GM19239 (cell line): ENCODE data around the gene BLNK.
A peak's percentile ranks its signal among the peaks of the same experiment; 100 is the strongest.
"Not testable (repeated sequence)": the region's sequence is repeated elsewhere in the genome, so short reads cannot be mapped to it uniquely, and the experiment has no call there.

ENCODE experiments used
- DNase-seq: peaks from one replicate; pipeline ENCODE4 v3.0.0; 2011; ENCODE audit warnings: low spot score; ENCODE audit not compliant: insufficient read length
- FAIRE-seq: peaks from 2 replicates; lab custom pipeline; 2011; peaks lifted over from hg19 to GRCh38; lab: Jason Lieb, UNC

BLNK gene

DNA sequence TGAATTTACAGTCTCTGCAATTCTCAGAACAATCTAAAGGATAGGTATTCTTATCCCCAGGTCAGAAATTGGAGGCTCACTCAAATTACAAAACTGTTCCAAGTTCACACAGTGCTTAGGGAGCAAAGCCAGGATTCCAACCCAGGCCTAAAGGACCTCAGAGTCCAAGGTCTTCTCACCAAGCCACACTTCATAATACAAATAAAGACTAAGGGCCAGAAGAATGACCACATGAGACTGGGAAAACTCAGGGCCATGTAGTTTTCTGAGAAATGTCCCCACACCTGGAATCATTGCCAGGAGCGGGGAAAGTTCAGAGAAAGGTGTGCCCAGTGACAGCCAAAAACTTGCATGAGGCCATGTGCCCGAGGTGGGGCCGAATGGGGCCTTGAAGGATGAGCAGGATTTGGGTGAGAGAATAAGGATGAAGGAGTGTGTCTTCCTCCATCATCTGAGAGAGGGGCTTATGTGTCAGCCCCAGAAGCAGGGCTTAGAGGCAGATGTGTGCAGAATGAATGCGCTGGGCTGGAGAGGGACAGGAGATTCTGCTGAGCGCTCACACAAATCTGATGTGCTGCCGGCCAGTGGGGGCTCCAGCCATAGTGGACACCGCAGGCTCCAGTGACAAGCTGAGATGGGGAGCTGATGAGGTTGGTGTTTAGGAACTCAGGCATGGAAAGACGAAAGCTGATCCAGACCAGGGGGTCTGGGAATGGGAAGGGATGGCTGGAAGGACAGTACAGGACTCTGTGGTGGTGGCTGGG is 35.9 kb downstream of the BLNK start:
- DNase-seq (no peak), FAIRE-seq (no peak)

DNA sequence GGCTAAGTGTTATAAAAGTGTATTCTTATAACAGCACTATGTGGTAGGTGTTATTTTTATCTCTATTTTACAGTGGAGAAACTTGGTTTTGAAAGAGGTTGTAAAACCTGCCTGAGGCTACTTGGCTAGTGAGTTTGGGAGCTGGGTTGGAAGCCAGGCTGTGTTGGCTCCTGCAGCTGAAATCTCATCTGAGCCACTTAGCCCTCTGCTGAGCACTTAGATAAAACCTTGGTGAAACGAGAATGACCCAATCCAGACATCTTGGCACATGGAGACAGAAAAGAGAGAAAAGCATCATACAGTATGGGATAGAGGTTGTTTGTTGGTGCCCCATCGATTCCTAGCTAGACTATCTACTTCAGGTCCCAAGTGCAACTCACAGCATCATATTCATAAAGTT is 37.4 kb downstream of the BLNK start:
- no peak for DNase-seq
- no peak for FAIRE-seq

DNA sequence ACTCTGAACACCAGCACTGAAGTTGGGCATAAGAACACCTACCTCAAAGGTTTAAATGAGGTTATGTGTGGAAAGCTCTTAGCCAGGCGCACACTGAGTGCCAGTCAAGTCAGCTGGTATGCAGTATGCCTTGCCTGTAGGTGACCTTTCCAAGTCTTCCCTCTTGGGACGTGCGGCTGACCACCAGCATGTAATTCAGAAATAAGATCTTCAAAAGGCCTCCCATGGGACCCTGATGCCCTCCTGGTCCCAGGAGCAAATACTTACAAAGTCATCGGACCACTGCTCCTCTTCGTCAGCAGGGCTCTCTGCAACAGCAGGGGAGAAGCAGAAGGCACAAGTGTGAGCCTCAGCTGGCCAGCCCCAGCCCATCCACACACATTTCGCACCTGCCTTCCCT is 40.8 kb downstream of the BLNK start:
- FAIRE-seq (peak; percentile 57), DNase-seq (no peak)

DNA sequence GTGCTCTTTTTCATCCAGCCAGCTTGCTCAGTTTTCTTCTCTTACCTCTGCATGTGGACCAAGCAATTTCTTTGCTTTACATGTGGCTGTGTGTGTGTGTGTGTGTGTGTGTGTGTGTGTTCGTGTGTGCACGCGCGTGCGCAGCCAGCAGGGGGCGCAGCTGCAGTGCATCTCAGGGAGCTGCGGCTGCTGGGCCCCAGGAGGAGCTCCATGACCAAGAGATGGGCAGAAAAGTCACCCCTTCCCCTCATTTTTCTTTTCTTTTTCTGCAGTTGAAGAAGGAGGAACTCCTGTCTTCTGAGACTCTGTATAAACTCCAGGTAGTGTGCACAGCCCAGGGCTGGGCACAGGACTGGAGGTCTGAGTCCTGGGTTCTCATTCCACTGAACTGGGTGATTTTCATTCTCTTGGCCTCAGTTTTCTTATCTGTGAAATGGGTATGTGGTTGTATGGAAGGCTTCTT is 41.8 kb downstream of the BLNK start:
- DNase-seq (peak; percentile 56), FAIRE-seq (peak; percentile 85)

DNA sequence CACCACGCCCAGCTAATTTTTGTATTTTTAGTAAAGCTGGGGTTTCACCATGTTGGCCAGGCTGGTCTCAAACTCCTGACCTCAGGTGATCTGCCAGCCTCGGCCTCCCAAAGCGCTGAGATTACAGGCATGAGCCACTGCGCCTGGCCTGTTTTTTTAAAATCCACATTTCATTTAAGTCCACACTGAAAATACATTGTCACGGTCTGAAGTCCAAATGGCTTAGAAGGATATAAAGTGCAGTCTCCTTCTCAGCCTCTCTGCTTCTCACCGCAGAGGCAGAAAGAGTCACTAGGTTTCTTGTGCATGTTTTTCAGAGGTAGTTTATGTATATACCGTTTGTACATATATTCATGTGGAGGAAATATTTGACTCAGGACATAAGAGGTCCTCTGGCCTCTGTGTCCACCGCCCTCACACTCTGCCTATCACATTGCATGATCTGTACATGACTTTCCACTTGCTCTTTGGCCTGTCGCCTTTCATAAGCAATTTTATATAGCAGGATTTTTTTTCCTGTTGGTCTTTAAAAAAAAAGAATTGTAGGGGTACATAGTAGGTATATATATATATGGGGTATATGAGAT is 42.9 kb downstream of the BLNK start:
- FAIRE-seq (no peak), DNase-seq (no peak)

DNA sequence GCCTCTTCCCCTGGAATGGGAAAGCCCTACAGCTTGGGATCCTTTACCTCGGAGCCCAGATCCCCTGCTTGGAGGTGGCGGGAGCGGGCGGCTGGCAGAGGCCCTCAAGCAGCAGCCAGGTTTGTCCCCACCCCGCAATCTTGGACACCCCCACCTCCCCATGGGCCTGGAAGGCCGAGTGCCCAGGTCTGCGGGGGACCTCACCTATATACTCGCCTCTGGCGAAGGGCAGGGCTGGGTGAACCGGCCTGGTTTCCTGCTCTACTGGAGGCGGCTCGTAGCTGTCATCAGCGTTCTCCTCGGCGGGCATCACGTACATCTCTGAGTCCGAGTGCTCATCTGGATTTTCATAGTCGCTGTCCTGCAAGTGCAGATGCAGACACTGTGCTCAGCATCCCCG is 44.2 kb downstream of the BLNK start:
- DNase-seq (no peak), FAIRE-seq (no peak)

DNA sequence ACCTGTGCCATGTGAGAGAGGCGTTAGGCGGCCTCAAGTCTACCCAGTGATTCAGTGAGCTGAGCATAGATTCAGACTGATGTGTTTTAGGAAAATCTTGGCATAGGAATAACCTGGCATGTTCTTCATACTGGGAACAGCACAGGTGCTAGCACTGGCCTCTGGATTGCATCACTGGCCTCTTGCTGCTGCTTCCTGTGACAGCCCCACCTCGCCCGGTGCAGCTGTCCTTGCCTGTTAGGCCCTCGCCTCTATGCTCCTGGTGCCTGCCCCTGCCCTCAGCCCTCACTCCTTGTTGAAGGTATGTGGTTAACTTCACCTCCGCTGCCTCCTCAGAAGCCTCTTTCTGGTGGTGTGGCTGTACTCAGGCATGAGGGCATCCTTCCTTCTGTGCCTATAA is 46.2 kb downstream of the BLNK start:
- FAIRE-seq, result no peak

DNA sequence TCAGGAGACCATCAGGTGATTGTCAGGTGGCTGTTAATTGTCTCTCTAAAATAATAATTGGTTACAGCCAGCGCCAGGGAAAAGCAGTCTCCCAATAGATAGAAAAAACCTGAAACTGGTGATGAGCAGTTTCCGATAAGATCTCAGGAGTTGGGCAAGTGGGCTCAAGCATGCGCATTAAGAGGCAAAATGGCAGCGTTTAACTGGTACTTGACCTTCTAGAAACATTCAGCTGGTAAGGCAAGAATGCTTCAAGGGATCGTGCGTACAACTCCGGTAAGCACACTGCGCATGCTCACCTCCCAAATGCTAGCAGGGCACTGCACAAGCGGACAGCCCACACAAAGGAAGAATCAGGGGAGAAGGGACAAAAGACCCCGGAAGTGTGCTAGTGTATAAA is 48.5 kb downstream of the BLNK start:
- DNase-seq (no peak), FAIRE-seq (no peak)

More for the DNA sequence above, 46.2 kb downstream of the BLNK start:
- no peak for DNase-seq

DNA sequence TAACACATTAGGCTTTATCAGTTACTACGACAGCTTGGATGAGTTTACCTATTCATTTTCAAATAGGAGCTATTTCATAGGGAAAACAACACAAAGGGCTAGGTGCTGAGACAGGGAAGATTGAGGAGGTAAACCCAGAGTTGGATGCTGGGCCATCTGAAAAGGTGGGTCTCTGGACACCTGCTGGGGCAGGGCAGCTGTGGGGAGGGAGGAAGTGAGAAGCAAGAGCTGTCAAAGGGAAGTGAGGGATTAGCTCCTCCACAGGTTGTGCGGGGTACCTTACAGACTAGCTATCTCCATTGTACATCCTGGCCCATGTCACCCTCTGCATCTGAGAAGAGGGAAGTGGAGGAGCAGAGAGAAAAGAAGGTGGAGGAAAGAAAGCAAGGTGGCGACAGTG is 48.9 kb downstream of the BLNK start:
- FAIRE-seq, result no peak
- no peak for DNase-seq

DNA sequence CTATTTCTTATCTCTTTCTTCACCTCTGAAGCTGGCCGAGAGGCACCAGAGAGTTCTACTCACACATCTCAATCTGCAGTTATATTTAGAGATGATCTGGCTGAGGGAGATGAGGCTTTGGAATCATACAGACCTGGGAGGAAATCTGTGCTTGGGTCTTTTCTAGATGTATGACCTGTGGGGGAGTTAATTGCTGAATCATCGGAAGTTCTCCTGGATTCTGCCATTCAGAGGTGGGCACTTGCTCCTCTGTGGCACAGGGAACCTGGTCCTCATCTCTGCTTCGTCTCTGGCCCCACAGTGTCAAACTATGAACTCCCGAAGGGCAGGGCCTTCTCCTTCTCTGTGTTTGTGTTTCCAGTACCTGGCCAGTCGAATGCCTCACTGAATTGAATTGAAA is 52.5 kb downstream of the BLNK start:
- FAIRE-seq, result no peak
- no peak for DNase-seq

DNA sequence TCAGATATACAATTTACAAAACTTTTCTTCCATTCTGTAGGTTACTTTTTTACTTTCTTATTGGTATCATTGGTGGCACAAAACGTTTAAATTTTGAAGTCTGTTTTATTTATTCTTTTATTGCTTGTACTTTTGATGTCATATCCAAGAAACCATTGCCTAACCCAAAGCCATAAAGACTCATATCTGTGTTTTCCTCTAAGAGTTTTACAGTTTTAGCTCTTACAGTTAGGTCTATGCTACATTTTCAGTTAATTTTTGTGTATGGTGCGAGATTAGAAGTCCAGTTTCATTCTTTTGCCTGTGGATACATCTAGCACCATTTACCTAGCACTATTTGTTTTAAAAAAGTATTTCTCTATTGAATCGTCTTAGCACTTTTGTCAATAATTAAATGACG is 53.7 kb downstream of the BLNK start:
- DNase-seq, result no peak

DNA sequence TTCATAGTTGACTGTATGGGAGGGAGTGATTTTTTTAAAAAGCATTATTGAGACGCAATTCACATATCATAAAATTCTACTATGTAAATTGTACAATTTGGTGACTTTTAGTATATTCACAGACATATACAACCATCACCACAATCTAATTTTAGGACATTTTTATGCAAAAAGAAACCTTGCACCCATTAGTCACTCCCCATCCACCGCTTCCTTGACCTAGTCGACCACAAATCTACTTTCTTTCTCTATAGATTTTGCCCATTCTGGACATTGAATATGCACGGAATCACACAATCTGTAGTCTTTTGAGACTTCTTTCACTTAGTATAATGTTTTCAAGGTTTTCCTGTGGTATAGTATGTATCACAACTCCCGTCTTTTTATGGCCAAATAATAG is 54.6 kb downstream of the BLNK start:
- FAIRE-seq, result peak; percentile 74
- DNase-seq, result no peak

More for the DNA sequence above, 53.7 kb downstream of the BLNK start:
- FAIRE-seq, result peak; percentile 26

DNA sequence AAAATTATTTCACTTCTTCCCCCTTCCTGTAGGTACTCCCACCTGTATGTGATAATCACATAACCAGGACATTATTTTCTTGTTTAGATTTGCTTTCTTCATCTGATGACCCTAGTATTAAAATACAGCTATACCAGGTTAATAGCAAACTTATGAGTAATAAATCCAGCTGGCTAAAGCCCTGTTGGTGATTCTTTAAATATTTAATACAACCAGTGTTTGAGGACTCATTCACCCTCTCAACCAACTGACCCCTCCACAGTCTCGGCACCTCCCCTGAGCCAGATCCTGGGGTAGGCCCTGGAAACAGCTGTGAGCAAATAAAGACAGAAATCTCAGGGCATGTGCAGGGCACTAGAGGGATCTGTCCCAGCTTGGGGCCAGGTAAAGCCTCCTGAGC is 58.5 kb downstream of the BLNK start:
- DNase-seq, result no peak

DNA sequence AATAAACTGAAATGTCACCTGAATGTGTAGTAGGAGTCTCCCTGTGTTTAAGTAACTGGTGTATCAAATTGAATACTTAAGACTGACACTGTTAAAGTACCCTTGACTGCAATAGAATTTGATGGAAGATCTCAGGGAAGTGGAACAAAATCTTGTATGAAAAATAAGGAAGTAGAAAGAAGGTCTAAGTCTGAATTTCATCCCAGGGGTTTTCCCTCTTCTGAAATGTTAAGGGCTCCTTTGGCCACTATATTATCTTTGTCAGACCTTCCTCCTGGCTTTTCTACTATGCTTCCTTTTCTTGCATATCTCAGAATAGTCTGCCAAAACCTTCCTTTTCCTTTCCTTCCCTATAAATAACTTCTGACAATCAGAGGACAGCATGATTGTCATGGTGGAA is 59.6 kb downstream of the BLNK start:
- FAIRE-seq, result no peak
- no peak for DNase-seq

More for the DNA sequence above, 58.5 kb downstream of the BLNK start:
- no peak for FAIRE-seq

DNA sequence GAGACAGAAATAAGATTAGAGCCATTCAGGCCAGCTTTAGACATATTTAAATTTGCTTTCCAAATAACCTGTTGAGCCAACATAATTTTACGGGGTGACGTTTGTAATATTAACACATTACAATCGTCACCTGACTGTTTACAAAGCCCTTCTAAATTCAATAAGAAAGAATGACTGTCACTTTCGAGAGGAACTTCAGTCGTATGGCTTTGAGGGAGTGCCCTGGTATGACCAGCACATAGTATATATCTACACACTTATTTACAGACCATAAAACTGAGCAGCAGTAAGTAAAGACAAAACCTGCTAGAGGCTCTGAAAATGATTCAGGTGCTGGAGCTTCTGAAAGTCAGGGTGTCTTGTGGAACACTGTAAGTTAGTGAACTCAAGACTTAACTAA is 62.4 kb downstream of the BLNK start:
- FAIRE-seq (no peak), DNase-seq (no peak)

DNA sequence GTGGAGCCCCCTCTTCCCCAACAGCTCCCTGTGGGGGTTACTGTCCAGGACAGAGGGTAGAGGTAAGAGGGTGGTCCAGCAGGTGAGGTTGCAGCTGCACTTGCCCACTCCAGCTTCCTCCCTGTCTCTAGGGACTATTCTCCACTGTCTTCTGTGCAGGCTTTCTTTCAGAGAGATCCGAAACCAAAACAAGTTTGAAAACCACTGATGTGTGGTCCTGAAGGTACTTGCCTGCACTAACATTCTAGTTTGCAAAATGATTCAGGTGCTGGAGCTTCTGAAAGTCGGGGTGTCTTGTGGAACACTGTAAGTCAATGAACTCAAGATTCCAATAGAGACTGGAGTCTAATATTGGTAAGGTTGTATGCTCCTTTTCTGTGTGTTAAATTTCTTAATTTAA is 63.1 kb downstream of the BLNK start:
- peak; percentile 98 for FAIRE-seq
- peak; percentile 19 for DNase-seq

DNA sequence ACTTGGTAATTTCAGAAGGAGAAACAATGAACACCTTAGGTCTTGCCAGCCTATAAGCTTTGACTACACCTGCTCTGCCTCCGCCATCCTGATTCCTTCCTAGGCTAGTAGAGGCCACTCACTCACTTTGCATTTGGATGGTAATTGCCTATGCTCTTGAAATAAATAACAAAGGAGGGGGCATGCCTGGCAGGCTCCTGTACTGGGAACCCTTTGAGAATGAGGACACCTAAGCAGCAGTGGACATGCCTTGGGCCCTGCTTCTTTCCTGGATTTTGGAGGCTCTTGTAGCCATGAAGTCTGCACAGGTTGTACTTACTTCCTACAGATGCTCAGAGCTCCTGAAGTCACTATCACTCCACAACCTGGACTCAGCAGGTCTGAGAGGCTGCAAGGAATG is 65.8 kb downstream of the BLNK start:
- FAIRE-seq (no peak), DNase-seq (no peak)

DNA sequence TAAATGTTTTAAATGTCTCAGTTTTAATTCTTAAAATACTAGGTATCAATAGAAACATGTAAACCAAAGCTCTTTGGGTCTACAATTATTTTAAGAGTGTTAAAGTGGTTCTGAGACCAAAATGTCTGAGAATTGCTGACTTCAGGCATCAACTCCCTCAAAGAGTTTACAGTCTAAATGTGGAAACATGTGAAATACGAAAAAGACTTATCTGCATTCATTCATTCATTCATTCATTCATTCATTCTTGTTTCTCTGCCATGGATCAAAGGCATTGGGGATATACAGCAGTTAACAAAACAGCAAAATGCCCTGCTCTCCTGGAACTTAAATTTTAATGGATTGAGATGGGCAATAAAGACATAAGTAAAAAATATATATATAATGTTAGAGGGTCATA is 69.8 kb downstream of the BLNK start:
- DNase-seq (no peak), FAIRE-seq (no peak)

DNA sequence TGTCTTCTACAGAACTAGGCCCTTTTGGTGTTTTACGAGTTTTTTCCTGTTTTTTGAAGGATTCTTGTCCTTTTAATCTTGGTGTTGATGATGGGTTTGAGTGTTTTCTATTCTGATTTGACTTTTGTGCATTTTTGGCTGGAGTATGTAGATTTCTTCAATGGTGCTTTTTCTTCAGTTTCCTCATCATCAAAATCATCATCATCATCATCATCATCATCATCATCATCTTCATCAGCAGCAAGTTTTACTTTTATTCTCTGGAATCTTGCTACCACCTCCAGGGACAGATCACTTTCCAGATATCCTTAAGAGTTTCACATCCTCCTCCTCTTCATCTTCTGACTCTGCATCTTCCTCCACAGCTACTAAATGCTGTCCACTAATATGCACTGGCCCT is 81.9 kb downstream of the BLNK start:
- DNase-seq, result not testable (repeated sequence)
- FAIRE-seq, result peak; percentile 47

DNA sequence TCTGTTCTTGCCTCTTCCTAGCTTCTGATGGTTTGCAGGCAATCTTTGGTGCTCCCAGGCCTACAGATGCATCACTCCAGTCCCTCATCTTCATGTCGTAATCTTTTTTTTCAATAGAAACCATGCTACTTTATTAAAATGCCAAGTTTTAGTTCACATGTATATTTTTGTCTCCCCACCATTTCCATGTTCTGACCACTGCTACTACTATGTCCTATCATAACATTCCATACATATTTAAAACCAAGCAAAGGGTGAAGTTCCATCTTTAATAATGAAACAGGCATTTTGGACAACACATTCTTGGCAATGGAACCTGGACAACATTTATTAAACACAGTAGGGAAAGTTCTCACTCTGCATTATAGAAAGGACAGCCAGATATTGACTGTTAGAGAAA is 82.5 kb downstream of the BLNK start:
- FAIRE-seq (no peak), DNase-seq (no peak)

DNA sequence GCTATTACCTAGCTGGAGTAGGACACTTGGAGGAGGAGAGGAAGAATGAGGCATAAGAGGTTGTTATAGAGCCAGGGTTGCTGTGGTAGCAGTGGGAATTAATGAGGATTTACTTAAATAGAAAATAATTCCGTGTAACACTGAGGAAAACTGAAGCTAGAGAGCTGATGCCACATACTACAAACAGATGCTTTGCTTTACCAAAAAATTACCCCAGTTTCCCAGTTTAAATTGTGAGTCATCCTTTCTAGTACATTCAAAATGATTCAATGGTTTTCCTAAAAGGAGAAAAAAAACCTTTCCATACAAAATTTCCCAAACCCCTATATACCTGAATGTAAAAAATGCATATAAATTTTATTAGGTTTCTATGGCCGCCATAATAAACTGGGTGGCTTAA is 82.9 kb downstream of the BLNK start:
- DNase-seq, result no peak
- FAIRE-seq, result no peak

DNA sequence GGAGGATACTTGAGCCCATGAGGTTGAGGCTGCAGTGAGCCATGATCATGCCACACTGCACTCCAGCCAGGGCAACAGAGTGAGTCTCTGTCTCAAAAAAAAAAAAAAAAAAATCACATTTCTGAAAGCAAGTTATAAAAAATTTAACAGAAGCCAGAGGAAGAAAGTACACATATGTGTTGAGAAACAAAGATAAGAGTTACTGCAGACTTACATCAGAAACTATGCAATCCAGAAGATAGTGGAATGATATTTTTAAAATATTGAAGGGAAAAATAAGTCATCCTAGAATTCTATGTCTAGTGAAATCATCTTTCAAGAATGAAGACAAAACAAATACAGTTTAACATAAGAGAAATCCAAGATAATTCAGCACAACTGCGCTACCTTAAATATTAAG is 94.4 kb downstream of the BLNK start:
- DNase-seq (no peak), FAIRE-seq (no peak)
